DMS114 treated with DMSO at 0.1 percent for 48 hours (cell line): ENCODE results near the gene PROSER2.

Source experiments
- DNase-seq: peaks from one replicate; lab custom pipeline; 2025; ENCODE audit not compliant: unreplicated experiment; lab: John Stamatoyannopoulos, UW

Gene PROSER2

DNA sequence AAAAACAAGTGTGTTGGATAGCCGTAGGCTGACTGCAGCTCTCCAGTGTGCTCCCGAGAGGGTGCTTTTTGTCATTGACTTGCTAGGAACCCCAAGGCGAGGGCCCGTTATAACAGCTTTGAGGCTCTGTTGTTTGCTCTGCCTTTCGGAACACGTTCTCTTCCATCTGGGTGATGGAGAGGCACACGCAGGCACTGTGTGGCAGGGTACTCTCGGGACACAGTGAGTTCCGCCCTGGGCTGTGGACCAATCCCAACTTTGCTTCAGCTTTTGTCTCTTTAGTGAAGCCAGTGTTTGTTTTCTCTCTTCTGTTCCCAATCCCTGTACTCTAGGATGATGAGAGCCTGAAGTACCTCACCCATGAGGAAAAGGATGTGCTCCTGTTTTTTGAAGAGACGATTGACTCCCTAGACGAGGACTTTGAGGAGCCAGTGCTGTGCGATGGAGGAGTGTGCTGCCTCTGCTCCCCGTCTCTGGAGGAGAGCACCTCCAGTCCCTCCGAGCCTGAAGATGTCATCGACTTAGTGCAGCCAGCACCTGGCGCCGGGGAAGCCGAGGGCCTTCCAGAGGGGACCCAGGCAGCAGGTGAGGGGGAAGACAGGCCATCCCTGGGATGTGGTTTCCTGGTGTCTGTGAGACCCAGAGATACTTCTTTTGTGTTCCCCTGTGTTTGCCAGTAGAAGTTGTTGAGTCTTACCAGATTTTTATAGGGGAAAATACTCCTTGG lies 43.2 kb downstream of the PROSER2 start:
- DNase-seq: no peak

GRCh38 chr10:11869219-11869618 lies 46.1 kb downstream of the PROSER2 start:
- no peak for DNase-seq

- no peak for DNase-seq
Observed at GRCh38 chr10:11869743-11870460, 46.7 kb downstream of the PROSER2 start.

GRCh38 chr10:11870461-11870780 lies 47.3 kb downstream of the PROSER2 start:
- no peak for DNase-seq

DNA sequence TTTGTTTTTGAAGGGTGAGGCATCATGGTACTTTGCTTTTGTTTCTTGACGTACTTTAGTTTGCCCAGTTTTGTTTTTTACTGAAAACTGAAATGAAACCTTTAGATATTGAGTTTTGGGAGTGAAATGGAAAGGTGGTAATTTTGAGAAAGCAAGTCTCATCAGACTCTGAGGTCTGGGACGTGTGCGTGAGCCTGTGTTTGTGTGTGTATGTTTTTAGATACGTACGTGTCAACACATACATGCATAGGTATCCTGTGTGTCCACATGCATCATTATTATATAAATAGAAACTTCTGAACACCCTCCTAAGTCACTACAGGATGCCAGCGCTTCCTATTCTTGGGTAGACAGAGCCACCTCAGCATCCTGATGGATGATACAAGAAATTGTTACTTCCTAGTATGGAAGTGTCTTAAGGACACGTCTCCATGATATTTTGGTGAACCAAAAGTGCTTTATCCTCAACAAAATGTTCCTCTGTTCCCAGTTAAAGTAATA lies 47.8 kb downstream of the PROSER2 start:
- no peak for DNase-seq

- DNase-seq: no peak
Observed at GRCh38 chr10:11871466-11871865, 48.3 kb downstream of the PROSER2 start.

DNA sequence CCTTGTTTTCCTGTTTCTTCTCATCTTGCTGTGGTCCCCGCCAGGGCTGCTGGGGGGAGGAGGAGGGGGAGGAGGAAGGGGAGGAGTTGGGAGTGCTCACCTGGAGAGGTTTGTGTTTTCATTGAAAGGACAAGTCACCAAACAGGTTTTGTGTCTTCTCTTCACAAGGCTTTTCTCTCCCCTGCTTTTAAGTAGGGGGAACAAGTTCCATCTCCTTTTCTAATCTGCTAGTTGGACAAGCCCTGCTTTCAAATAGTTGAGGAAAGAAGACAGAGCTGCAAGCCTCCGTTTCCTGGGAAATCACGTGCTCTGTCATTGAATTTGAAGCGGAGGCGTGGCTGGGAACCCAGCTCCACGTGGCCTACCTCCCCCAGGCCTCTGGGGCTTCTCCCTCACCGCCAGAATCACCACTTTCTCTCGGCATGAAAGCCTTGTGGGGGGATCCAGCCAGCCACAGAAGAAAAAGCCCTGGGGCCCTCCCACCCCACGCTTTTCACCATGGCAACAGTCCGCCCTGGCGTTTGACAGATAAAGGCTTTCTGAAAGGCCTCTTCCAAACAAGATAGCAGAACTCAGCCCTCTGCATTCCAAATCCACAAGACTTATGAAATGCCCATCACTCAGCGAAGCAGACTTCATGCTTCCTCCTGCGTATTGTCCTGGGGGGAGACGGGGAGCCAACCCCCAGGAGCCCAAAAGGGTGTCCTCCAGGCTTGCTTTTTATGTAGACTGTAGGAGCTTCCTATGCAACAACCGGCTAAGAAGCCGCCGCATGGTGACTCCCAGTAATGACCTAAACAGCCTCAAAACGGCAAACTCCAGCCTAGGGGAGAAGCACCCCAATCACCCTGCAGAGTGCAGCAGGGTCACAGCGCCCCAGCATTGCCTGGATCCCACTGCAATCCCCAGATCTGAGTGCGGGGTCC lies 51.7 kb downstream of the PROSER2 start:
- DNase-seq: no peak

DNA sequence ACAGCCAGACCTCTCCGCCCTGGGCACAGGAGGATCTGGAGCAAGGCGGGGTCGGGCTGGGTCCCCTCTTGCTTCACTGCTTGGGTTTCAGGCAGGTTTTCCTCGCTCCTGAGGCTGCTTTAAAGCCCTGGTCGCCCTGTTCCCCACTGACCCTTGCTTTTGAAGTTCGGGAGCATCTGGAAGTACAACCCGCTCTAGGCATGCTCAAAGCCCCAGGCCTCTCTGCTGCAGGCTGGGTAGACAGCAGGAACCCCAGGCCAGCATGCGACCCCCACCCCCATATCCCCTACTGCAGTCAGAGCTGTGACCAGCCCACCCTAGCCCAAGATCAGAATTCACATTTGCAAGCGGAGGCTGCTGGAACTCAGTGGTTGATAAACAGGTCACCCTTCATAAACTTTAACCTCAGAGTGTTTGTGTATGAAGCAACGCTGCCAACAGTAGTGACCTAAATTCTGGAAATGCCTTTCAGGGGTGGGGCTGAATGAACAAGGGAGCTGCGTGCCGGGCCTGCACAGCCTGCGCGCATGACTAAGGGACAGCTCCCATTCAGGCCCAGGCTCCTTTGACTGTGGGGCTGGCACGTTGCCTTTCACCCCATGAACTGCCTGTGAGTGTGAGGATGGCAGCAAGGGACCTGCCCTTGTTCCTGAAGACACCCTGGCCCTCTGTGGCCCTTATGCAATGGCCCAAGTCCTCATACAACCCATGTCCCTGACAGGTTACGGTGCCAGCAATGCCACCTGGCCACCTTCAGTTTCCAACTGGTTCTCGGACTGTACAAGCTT lies 52.5 kb downstream of the PROSER2 start:
- DNase-seq: no peak

GRCh38 chr10:11876324-11876723 lies 53.2 kb downstream of the PROSER2 start:
- DNase-seq: no peak

DNA sequence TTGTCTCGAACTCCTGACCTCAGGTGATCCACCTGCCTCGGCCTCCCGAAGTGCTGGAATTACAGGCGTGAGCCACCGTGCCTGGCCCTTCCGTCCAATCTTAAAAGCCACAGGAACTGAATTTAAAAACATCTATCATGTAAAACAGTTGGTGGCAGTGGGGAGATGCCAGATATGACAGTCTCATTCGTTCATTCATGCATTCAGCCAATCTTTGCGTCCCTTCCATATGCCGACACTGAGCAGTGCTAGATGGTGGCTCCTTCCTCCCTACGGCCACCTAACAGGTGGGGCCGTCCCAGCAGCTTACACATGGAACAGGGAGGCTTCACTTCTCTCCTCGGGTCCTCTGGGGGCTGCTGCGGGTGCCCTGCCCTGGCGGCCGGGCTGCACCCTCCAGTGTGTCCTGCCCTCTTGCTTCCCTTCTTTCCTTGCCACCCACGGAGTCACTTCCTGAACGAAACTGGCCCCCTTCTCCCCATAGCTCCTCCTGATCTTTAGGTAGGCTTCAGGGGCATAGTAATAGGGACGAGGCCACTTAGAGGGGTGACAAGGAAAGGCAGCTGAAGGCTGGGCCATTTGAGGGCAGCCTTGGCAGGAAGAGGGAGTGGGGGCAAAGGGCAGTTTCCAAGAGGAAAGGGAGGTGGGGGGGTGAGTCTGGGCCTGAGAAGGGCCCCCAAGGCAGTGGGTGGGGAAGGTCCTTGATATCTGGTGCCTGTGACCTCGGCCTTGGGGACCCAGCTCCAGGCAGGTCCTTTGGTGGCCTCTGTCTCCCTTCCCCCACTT lies 53.8 kb downstream of the PROSER2 start:
- DNase-seq: no peak

- DNase-seq: no peak
Observed at GRCh38 chr10:11877591-11877905, 54.4 kb downstream of the PROSER2 start.

DNA sequence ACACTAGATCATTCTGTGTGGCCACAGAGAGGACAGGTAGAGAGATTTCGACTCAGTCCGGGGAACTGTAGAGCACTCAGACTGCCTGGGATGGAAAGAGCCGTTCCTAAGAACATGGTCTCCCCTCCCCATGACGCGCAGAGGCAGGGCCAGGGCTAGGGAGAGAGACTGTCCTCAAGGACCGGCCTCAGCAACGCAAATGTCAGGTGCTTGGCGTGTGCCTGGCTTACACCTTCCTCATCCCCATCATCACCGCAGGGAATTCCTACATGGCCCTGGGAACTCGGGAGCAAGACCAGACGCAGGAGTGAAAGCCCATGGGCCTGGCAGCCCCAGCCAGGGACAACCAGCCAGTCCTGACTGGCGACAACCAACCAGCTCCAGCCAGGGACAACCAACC lies 55.6 kb downstream of the PROSER2 start:
- no peak for DNase-seq

GRCh38 chr10:11879387-11880094 lies 56.4 kb downstream of the PROSER2 start:
- DNase-seq: no peak

DNA sequence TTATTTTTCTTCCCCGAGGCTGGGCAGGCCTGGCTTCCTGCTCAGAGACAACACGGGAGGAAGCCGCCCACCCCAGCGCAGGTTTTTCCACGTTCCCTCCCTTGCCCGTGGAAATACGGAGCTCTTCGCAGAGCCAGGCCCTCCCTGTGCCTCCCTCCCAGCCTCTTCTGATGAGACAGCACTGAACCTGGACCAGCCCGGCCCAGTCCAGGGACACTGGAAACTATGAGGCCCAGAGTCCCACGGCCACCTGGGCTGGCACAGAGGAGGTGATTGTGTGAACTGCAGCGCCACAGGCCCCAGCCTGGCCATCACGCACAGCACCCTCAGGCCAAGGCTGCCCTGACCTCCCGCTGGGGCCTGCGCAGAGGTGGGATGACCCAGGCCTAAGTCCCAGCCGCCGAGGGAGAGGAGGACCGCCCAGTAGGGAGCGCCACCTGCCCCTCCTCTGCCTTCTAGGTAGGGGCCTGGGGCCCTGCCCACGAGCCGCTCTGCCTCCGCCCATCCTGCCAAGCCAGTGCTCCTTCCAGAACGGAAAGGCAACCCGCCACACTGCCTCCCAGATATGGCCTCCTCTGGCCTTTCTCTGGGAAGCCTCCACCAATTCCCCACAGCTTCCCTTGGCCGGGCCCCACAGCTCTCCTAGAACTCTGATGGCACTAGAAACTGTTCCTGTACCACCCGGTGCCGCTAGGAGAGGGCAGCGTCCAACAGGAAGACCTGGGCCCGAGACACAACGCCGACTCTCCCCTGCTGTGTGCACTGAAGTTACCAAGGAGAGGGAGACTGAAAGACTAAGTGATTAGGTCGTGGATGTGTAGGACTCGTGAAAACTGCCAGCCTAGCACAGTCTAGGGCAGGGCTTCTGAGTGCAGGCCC lies 57.2 kb downstream of the PROSER2 start:
- DNase-seq: no peak

DNA sequence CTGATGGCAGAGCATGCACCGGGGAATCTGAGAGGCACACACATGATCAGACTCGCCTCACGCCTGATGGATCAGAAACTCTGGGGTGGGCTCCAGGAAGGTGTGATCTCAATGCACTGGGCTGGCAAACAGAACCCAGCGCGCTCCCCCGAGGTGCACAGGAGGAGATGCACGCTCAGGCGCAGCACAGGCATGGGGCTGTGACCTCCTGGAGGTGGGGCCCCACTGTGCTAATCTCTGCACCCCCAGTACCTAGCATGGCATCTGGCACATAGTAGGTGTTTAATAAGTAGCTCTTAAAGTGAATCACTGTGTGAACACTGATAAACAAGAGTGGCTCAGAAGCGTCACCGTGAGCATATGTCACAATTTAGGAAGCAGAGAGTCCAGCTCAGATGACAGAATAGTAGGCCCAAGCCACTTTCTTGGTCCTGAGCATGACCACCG lies 57.9 kb downstream of the PROSER2 start:
- DNase-seq: no peak

- no peak for DNase-seq
Observed at GRCh38 chr10:11881477-11882417, 58.6 kb downstream of the PROSER2 start.

GRCh38 chr10:11882646-11883375 lies 59.7 kb downstream of the PROSER2 start:
- DNase-seq: no peak
